Esophagus squamous epithelium (tissue), 4 donors: ENCODE data around the gene MED16.

ENCODE experiments used
- CTCF ChIP-seq, 6 experiments: fragments of 450-650 bp in 4 of 6; fragments of 200-600 bp in 2 of 6; sonication (generic) in 2 of 6; IDR thresholded peaks; one replicate each; pipeline ENCODE4 v1.5.1; 2016 to 2019; ENCODE audit warnings: antibody characterized with exemption in 6 of 6, mild to moderate bottlenecking in 4 of 6, moderate library complexity in 4 of 6
- POLR2A ChIP-seq, 4 donors: fragments of 450-650 bp; IDR thresholded peaks; one replicate each; pipeline ENCODE4 v1.6.1; 2017; ENCODE audit warnings: antibody characterized with exemption in 4 of 4, mild to moderate bottlenecking in 4 of 4, moderate library complexity in 3 of 4

- TF ChIP-seq POLR2A (IDR thresholded peaks at IDR 0.05) (no peak), CTCF (IDR thresholded peaks at IDR 0.05) (no peak)
Measured at GRCh38 chr19:858284-858683, 34.7 kb downstream of the MED16 start.
